MM.1S (cell line): ENCODE data around the gene TEKT3.

Experiments
- DNase-seq: peaks from one replicate; pipeline ENCODE4 v3.0.0-alpha.2; 2015
- H2AFZ ChIP-seq: fragments of 300-600 bp; sonication (generic); 2 replicates; pipeline ENCODE4 v1.6.0; 2016; ENCODE audit warnings: antibody characterized with exemption, low read length
- H3F3A ChIP-seq: fragments of 300-600 bp; sonication (generic); 2 replicates; pipeline ENCODE4 v1.6.1; 2016; ENCODE audit warnings: mild to moderate bottlenecking, antibody characterized with exemption, low read length, moderate library complexity, mixed read lengths; ENCODE audit not compliant: insufficient read depth
- H3K27ac ChIP-seq: fragments of 300-600 bp; sonication (generic); 2 replicates; pipeline ENCODE4 v1.5.1; 2016; ENCODE audit warnings: mild to moderate bottlenecking, low read length
- H3K27me3 ChIP-seq: fragments of 300-600 bp; sonication (generic); replicated peaks from 2 replicates; pipeline ENCODE4 v1.6.0; 2016; ENCODE audit warnings: low read length; ENCODE audit not compliant: insufficient read depth
- H3K36me3 ChIP-seq: fragments of 300-600 bp; sonication (generic); replicated peaks from 2 replicates; pipeline ENCODE4 v1.6.1; 2016; ENCODE audit warnings: mild to moderate bottlenecking, low read length, mixed read lengths; ENCODE audit not compliant: insufficient read depth
- H3K4me1 ChIP-seq: fragments of 300-600 bp; sonication (generic); 2 replicates; pipeline ENCODE4 v1.6.1; 2016; ENCODE audit warnings: low read length, mixed read lengths
- H3K4me2 ChIP-seq: fragments of 300-600 bp; sonication (generic); 2 replicates; pipeline ENCODE4 v1.6.0; 2016; ENCODE audit warnings: low read depth, low read length
- H3K4me3 ChIP-seq: fragments of 300-600 bp; sonication (generic); 2 replicates; pipeline ENCODE4 v1.5.1; 2016; ENCODE audit warnings: low read length, mixed read lengths
- H3K79me2 ChIP-seq: fragments of 300-600 bp; sonication (generic); 2 replicates; pipeline ENCODE4 v1.6.1; 2016; ENCODE audit warnings: mixed run types, low read length, mixed read lengths
- H3K9ac ChIP-seq: fragments of 300-600 bp; sonication (generic); 2 replicates; pipeline ENCODE4 v1.6.1; 2016; ENCODE audit warnings: low read length, mixed read lengths
- H3K9me2 ChIP-seq: fragments of 300-600 bp; sonication (generic); replicated peaks from 2 replicates; pipeline ENCODE4 v1.6.1; 2016; ENCODE audit warnings: mild to moderate bottlenecking, low read length, mixed read lengths; ENCODE audit not compliant: insufficient read depth
- H3K9me3 ChIP-seq: fragments of 300-600 bp; sonication (generic); replicated peaks from 2 replicates; pipeline ENCODE4 v1.6.1; 2016; ENCODE audit warnings: mild to moderate bottlenecking, low read length, mixed read lengths; ENCODE audit not compliant: insufficient read depth
- H4K20me1 ChIP-seq: fragments of 300-600 bp; sonication (generic); 2 replicates; pipeline ENCODE4 v1.6.1; 2016; ENCODE audit warnings: mild to moderate bottlenecking, low read length, moderate library complexity, mixed read lengths; ENCODE audit not compliant: insufficient read depth
- EZH2 ChIP-seq: fragments of 300-600 bp; sonication (generic); optimal IDR thresholded peaks from 2 replicates; pipeline ENCODE3; 2017; ENCODE audit warnings: low read depth, mild to moderate bottlenecking, antibody characterized with exemption, low read length, mixed read lengths
- EZH2phosphoT487 ChIP-seq: fragments of 300-600 bp; sonication (generic); IDR thresholded peaks from 2 replicates; pipeline ENCODE4 v1.6.1; 2018; ENCODE audit warnings: antibody characterized with exemption, low read length
- TF ChIP-seq, protein P1 (sequence below): fragments of 300-600 bp; sonication (generic); IDR thresholded peaks from 2 replicates; pipeline ENCODE4 v1.5.1; 2016; ENCODE audit warnings: antibody characterized with exemption, low read length, mixed read lengths

The TEKT3 gene

DNA sequence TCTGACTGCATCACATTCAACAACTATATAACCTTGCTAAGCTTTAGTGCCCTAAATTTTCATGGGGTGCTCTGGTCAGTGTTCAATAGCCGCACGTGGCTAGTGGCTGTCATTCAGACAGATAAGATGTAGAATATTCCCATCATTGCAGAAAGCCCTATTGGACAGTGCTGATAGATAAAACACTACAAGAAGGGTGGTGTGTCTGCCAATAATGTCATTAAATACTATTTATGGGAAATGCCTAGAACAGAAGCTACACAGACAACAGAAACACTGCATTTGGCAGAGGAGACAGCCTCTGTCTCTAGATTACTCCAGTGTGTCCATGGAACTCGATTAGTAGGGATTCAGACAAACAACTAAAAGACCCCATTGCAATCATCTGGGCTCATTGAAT, 47.8 kb downstream of the TEKT3 start:
- no peak for DNase-seq
- H3K36me3 ChIP-seq: no peaks in the 10 kb centered on the region
- H3K9ac ChIP-seq: no peak overlapping the region
- no peaks in the 10 kb centered on the region for H3K9me2 ChIP-seq
- H3K4me2 ChIP-seq: no peak overlapping the region
- H3K79me2 ChIP-seq: no peaks in the 10 kb centered on the region
- no peaks in the 10 kb centered on the region for H4K20me1 ChIP-seq
- H3F3A ChIP-seq: no peaks in the 10 kb centered on the region
- no peaks in the 10 kb centered on the region for H3K4me1 ChIP-seq
- no peak overlapping the region for H3K27ac ChIP-seq
- H3K27me3 ChIP-seq: no peaks in the 10 kb centered on the region
- no peak overlapping the region for H2AFZ ChIP-seq
- no peak for TF ChIP-seq EZH2
- no peak for TF ChIP-seq EZH2phosphoT487
- TF ChIP-seq, protein P1, sequence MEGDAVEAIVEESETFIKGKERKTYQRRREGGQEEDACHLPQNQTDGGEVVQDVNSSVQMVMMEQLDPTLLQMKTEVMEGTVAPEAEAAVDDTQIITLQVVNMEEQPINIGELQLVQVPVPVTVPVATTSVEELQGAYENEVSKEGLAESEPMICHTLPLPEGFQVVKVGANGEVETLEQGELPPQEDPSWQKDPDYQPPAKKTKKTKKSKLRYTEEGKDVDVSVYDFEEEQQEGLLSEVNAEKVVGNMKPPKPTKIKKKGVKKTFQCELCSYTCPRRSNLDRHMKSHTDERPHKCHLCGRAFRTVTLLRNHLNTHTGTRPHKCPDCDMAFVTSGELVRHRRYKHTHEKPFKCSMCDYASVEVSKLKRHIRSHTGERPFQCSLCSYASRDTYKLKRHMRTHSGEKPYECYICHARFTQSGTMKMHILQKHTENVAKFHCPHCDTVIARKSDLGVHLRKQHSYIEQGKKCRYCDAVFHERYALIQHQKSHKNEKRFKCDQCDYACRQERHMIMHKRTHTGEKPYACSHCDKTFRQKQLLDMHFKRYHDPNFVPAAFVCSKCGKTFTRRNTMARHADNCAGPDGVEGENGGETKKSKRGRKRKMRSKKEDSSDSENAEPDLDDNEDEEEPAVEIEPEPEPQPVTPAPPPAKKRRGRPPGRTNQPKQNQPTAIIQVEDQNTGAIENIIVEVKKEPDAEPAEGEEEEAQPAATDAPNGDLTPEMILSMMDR: no peak
- no peak overlapping the region for H3K4me3 ChIP-seq
- no peaks in the 10 kb centered on the region for H3K9me3 ChIP-seq

DNA sequence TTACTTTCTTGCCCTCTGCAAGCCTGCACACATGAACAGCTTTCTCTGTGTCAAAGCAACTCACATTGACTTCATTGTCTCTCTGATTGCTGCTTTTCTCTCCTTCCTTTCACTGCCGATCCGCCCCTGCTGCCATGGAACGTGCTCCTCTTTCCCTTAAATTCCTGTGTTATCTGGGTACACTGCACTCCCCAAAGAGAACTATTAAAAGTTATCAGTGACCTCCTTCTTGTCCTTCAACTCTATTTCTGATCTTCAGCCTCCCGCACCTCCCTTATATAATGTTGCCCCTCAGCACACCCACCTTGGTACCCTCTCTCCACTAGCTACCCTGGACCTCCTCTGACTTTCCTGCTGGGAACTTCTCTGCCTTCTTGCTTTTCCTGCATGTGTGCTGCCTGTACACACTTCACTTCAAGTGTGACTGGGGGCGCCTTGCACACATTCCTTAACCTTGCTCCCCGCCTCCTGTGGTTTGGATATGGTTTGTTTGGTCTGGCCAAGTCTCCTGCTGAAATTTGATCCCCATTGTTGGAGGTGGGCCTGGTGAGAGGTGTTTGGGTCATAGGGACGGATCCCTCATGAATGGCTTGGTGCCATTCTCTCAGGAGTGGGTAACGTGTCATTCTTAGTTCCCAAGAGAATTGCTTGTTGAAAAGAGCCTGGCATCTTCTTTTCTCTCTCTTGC, 49.6 kb downstream of the TEKT3 start:
- H3K27me3 ChIP-seq: no peaks in the 10 kb centered on the region
- H2AFZ ChIP-seq: no peak overlapping the region
- H3K9me3 ChIP-seq: no peaks in the 10 kb centered on the region
- H3K79me2 ChIP-seq: no peaks in the 10 kb centered on the region
- no peak overlapping the region for H3K27ac ChIP-seq
- H3K9me2 ChIP-seq: no peaks in the 10 kb centered on the region
- no peaks in the 10 kb centered on the region for H3F3A ChIP-seq
- no peak overlapping the region for H3K9ac ChIP-seq
- no peaks in the 10 kb centered on the region for H4K20me1 ChIP-seq
- H3K36me3 ChIP-seq: no peaks in the 10 kb centered on the region
- no peaks in the 10 kb centered on the region for H3K4me1 ChIP-seq
- H3K4me2 ChIP-seq: no peak overlapping the region
- no peak for DNase-seq
- TF ChIP-seq EZH2 (no peak), EZH2phosphoT487 (no peak)
- TF ChIP-seq, protein P1: no peak
- no peak overlapping the region for H3K4me3 ChIP-seq

DNA sequence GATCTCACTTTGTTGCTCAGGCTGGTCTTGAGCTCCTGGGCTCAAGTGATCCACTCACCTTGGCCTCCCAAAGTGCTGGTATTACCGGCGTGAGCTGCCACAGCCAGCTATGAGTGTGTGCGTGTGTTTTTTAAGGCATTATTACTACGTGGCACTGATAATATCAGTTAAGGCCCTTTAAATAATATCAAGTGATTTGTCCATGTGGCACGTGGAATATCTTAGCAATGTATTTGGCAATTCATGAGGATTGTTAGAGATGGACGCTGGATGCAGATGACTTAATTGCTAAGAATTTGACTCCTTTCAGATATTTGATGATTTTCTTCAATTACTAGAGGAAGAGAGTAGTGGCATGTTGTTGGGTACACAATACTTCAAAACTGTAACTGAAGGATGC, 50.8 kb downstream of the TEKT3 start:
- TF ChIP-seq EZH2 (no peak), EZH2phosphoT487 (no peak)
- TF ChIP-seq, protein P1: no peak
- no peaks in the 10 kb centered on the region for H3K79me2 ChIP-seq
- H4K20me1 ChIP-seq: no peaks in the 10 kb centered on the region
- no peaks in the 10 kb centered on the region for H3K36me3 ChIP-seq
- no peaks in the 10 kb centered on the region for H3K9me2 ChIP-seq
- no peaks in the 10 kb centered on the region for H3K27me3 ChIP-seq
- no peaks in the 10 kb centered on the region for H3K9me3 ChIP-seq
- H2AFZ ChIP-seq: no peak overlapping the region
- H3K4me3 ChIP-seq: no peak overlapping the region
- no peak overlapping the region for H3K27ac ChIP-seq
- no peak overlapping the region for H3K9ac ChIP-seq
- DNase-seq: no peak
- no peak overlapping the region for H3K4me2 ChIP-seq
- no peaks in the 10 kb centered on the region for H3K4me1 ChIP-seq
- H3F3A ChIP-seq: no peaks in the 10 kb centered on the region
